OCI-LY7 (cell line): ENCODE measurements around the gene FOXN1. TPM values are rescaled to one million over a fixed set of nuclear protein-coding genes. Genes with fewer than 3 reads are reported as not detected.

ENCODE experiments used
- BruUV-seq: library from RNA; stranded (reverse); fragments of 400-500 nt; replicated peaks from 2 replicates; lab custom pipeline; 2021; lab: Mats Ljungman, UMichigan
- CTCF ChIA-PET: fragments of 300-600 bp; sonication (Branson Sonifier 250); formaldehyde crosslinking; loops from one replicate; lab custom pipeline; 2022; ENCODE audit warnings: antibody characterized with exemption; ENCODE audit not compliant: unreplicated experiment; lab: Charles Lee
- POLR2A ChIA-PET: fragments of 300-600 bp; sonication (Branson Sonifier 250); formaldehyde crosslinking; loops from one replicate; lab custom pipeline; 2022; ENCODE audit warnings: antibody characterized with exemption; lab: Charles Lee
- DNase-seq: peaks from one replicate; pipeline ENCODE4 v3.0.0-alpha.2; 2015; ENCODE audit warnings: low spot score
- H2AFZ ChIP-seq: fragments of 200-600 bp; sonication (generic), shearing (Covaris generic); 2 replicates; pipeline ENCODE4 v1.6.1; 2014; ENCODE audit warnings: mild to moderate bottlenecking, antibody characterized with exemption, low read length, moderate library complexity
- H3K27ac ChIP-seq: fragments of 200-600 bp; sonication (generic); 2 replicates; pipeline ENCODE4 v1.5.1; 2014; ENCODE audit warnings: mixed run types, low read depth, mild to moderate bottlenecking, moderate library complexity, low read length, inconsistent platforms; ENCODE audit not compliant: poor library complexity, severe bottlenecking
- H3K36me3 ChIP-seq: fragments of 200-600 bp; sonication (generic); 2 replicates; pipeline ENCODE4 v1.6.1; 2014; ENCODE audit warnings: mild to moderate bottlenecking, antibody characterized with exemption, low read length, moderate library complexity, mixed read lengths; ENCODE audit not compliant: insufficient read depth
- H3K4me1 ChIP-seq: fragments of 200-600 bp; sonication (generic); 2 replicates; pipeline ENCODE4 v1.5.1; 2014; ENCODE audit warnings: mild to moderate bottlenecking, low read length; ENCODE audit not compliant: insufficient read depth, poor library complexity, severe bottlenecking
- H3K4me2 ChIP-seq: fragments of 200-600 bp; sonication (generic); 2 replicates; pipeline ENCODE4 v1.6.1; 2014; ENCODE audit warnings: mild to moderate bottlenecking, low read length
- H3K4me3 ChIP-seq: fragments of 200-600 bp; sonication (generic); 2 replicates; pipeline ENCODE4 v1.5.1; 2014; ENCODE audit warnings: mild to moderate bottlenecking, low read depth, low read length; ENCODE audit not compliant: poor library complexity, severe bottlenecking
- H3K79me2 ChIP-seq: fragments of 200-600 bp; sonication (generic); 2 replicates; pipeline ENCODE4 v1.6.1; 2016; ENCODE audit warnings: low read depth, mild to moderate bottlenecking, low read length, moderate library complexity, mixed read lengths; ENCODE audit not compliant: insufficient read depth
- H3K9me2 ChIP-seq: fragments of 200-600 bp; sonication (generic); 2 replicates; pipeline ENCODE4 v1.6.1; 2016; ENCODE audit warnings: mild to moderate bottlenecking, low read length, mixed read lengths; ENCODE audit not compliant: insufficient read depth
- H3K9me3 ChIP-seq: fragments of 200-600 bp; sonication (generic); 2 replicates; pipeline ENCODE4 v1.6.1; 2014; ENCODE audit warnings: mild to moderate bottlenecking, mixed run types, low read length, mixed read lengths
- H4K20me1 ChIP-seq: fragments of 200-600 bp; sonication (generic); 2 replicates; pipeline ENCODE4 v1.6.1; 2014; ENCODE audit warnings: mild to moderate bottlenecking, antibody characterized with exemption, low read length, moderate library complexity, mixed read lengths; ENCODE audit not compliant: insufficient read depth
- CTCF ChIP-seq: fragments of 200-600 bp; sonication (generic); conservative IDR thresholded peaks from 2 replicates; pipeline ENCODE4 v1.5.1; 2014; ENCODE audit warnings: mild to moderate bottlenecking, antibody characterized with exemption, low read length, moderate library complexity, mixed read lengths
- EZH2phosphoT487 ChIP-seq: fragments of 200-600 bp; sonication (generic); IDR thresholded peaks from 2 replicates; pipeline ENCODE4 v1.6.1; 2018; ENCODE audit warnings: low read depth, borderline replicate concordance, mild to moderate bottlenecking, mixed run types, antibody characterized with exemption, low read length, moderate library complexity, mixed read lengths
- intact Hi-C: fragments of 100-400 bp; cut with micrococcal nuclease; formaldehyde crosslinking; loops from one replicate; pipeline ENCODE4 v1.10.0; 2022; ENCODE audit not compliant: unreplicated experiment
- total RNA-seq, 2 experiments: library from RNA; depleted of rRNA in 1 of 2; stranded (reverse); fragments of >200 nt in 1 of 2; shearing (Covaris generic) in 1 of 2; gene quantifications; 2 replicates each; pipeline ENCODE4 v1.2.3, GENCODE V29; 2014 to 2022

The FOXN1 gene
- total RNA-seq, 2 experiments from 2014 or later, result not detected

DNA sequence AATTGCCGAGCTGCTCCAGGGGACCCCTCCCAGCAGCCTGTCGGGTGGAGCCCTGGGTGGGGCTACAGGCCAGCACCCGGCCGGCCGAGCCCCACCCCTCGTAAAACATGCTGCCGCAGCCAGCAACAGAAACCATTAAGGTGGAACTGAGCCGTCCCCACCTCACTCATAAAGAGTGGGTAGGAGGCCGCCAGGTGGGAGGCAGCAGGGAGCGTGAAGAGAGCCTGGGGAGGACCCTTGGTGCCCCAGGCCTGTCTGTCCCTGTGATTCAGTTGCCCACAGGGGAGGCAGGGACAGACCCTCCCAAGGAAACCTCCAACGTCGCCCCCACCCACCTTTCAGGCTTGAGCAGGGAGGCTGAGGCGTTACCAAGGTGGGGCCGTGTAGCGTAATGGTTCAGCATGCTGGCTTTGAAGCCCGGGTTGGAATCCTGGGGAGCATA is 8.4 kb downstream of the FOXN1 start:
- ChIA-PET CTCF (no interaction called here), POLR2A (no interaction called here)
- no peak for DNase-seq
- Histone ChIP-seq H3K27ac (no peak overlapping the region), H3K9me2 (no peaks in the 10 kb centered on the region), H2AFZ (no peak overlapping the region), H3K4me1 (no peaks in the 10 kb centered on the region), H3K36me3 (no peaks in the 10 kb centered on the region), H3K4me2 (no peak overlapping the region), H3K79me2 (no peaks in the 10 kb centered on the region), H4K20me1 (no peaks in the 10 kb centered on the region), H3K9me3 (0 out of 2 replicates have a peak, but pooled peaks cover 7% of the 10 kb centered on the region), H3K4me3 (no peak overlapping the region)
- no peak for TF ChIP-seq CTCF
- TF ChIP-seq EZH2phosphoT487, result no peak
- intact Hi-C loops, result no loop called here
- BruUV-seq, result no TSS peak

- Histone ChIP-seq H3K27ac (no peak overlapping the region), H3K9me3 (0 out of 2 replicates have a peak, but pooled peaks cover 7% of the 10 kb centered on the region), H3K9me2 (no peaks in the 10 kb centered on the region), H4K20me1 (no peaks in the 10 kb centered on the region), H3K4me2 (no peak overlapping the region), H3K79me2 (no peaks in the 10 kb centered on the region), H3K4me3 (no peak overlapping the region), H3K36me3 (no peaks in the 10 kb centered on the region), H3K4me1 (no peaks in the 10 kb centered on the region), H2AFZ (no peak overlapping the region)
- POLR2A ChIA-PET, result no interaction called here
- no peak for DNase-seq
- BruUV-seq, result no TSS peak
- CTCF ChIA-PET, result no interaction called here
- TF ChIP-seq EZH2phosphoT487 (no peak), CTCF (no peak)
- intact Hi-C loops, result no loop called here
These were observed 9.4 kb downstream of the FOXN1 start for GRCh38 chr17:28515518-28515917.

- no peak overlapping the region for H3K27ac ChIP-seq
- intact Hi-C loops, result no loop called here
- no peaks in the 10 kb centered on the region for H3K4me1 ChIP-seq
- BruUV-seq, result no TSS peak
- no peaks in the 10 kb centered on the region; the same call in 1 of the 2 replicates for H4K20me1 ChIP-seq
- H3K36me3 ChIP-seq, result no peaks in the 10 kb centered on the region
- TF ChIP-seq EZH2phosphoT487 (no peak), CTCF (no peak)
- no peak overlapping the region for H3K4me2 ChIP-seq
- POLR2A ChIA-PET, result interaction anchor here (0.7 kb wide), 1 partner anchor 1122 kb away, joined by 3 read pairs; no protein-coding TSS in a partner anchor
- peak; percentile 40 for DNase-seq
- H3K9me3 ChIP-seq, result 0 out of 2 replicates have a peak, but pooled peaks cover 7% of the 10 kb centered on the region
- CTCF ChIA-PET, result no interaction called here
- H3K9me2 ChIP-seq, result no peaks in the 10 kb centered on the region
- H3K4me3 ChIP-seq, result no peak overlapping the region
- no peaks in the 10 kb centered on the region for H3K79me2 ChIP-seq
- H2AFZ ChIP-seq, result no peak overlapping the region
These were observed 12.0 kb downstream of the FOXN1 start for GRCh38 chr17:28518132-28518531.
